NCI-H345 (cell line): ENCODE data around the gene NEK3.
"Not testable (repeated sequence)": the region's sequence is repeated elsewhere in the genome, so short reads cannot be mapped to it uniquely, and the experiment has no call there.

ENCODE experiments used
- DNase-seq: peaks from one replicate; lab custom pipeline; 2025; lab: John Stamatoyannopoulos, UW

The NEK3 gene

GRCh38 chr13:52118595-52118994, 40.8 kb downstream of the NEK3 start:
- DNase-seq, result no peak

- no peak for DNase-seq
Measured at GRCh38 chr13:52118095-52118494, 41.3 kb downstream of the NEK3 start.

GRCh38 chr13:52112591-52112990, 46.8 kb downstream of the NEK3 start:
- no peak for DNase-seq

- no peak for DNase-seq
Measured at GRCh38 chr13:52109116-52109670, 50.2 kb downstream of the NEK3 start.

GRCh38 chr13:52105841-52106240, 53.6 kb downstream of the NEK3 start:
- DNase-seq, result no peak

GRCh38 chr13:52104624-52105023, 54.8 kb downstream of the NEK3 start:
- DNase-seq, result no peak

GRCh38 chr13:52103386-52103785, 56.0 kb downstream of the NEK3 start:
- no peak for DNase-seq

- DNase-seq, result not testable (repeated sequence)
Measured at GRCh38 chr13:52102423-52102822, 57.0 kb downstream of the NEK3 start.

- DNase-seq, result no peak
Measured at GRCh38 chr13:52097197-52097596, 62.2 kb downstream of the NEK3 start.

- DNase-seq, result no peak
Measured at GRCh38 chr13:52096748-52097147, 62.6 kb downstream of the NEK3 start.

- no peak for DNase-seq
Measured at GRCh38 chr13:52096062-52096461, 63.3 kb downstream of the NEK3 start.

GRCh38 chr13:52092087-52092486, 67.3 kb downstream of the NEK3 start:
- no peak for DNase-seq

GRCh38 chr13:52091473-52091872, 67.9 kb downstream of the NEK3 start:
- DNase-seq, result no peak

GRCh38 chr13:52085421-52085820, 74.0 kb downstream of the NEK3 start:
- DNase-seq, result no peak

GRCh38 chr13:52084981-52085380, 74.4 kb downstream of the NEK3 start:
- not testable (repeated sequence) for DNase-seq
